ENCODE measurements around the gene PTDSS2. TPM values are rescaled to one million over a fixed set of nuclear protein-coding genes. Genes with fewer than 3 reads are reported as not detected.

The PTDSS2 gene
- total RNA-seq, 4 donors from 2014 or later: 23.9 to 58.3 (median 30.2) TPM

- H3K27ac ChIP-seq (replicated peaks in 1 of 4): no peak overlapping the region
- no peak overlapping the region for H3K4me3 ChIP-seq
- WGBS: 80% methylated on average over 2 of the region's 16 CpGs
- intact Hi-C loops (cut with DNase I): no loop called here
- H3K4me1 ChIP-seq: peaks cover 3 to 15% (median 9%) of the 10 kb centered on the region in 4 donors
- no peaks in the 10 kb centered on the region for H3K36me3 ChIP-seq
- H3K27me3 ChIP-seq: peaks cover 0 to 68% (median 10%) of the 10 kb centered on the region in 4 donors
- TF ChIP-seq POLR2AphosphoS5 (IDR thresholded peaks at IDR 0.05): no peak
- TF ChIP-seq CTCF (IDR thresholded peaks at IDR 0.05): no peak
- no peak for DNase-seq (ENCODE audit: extremely low spot score)
- no peaks in the 10 kb centered on the region for H3K9me3 ChIP-seq
Measured at GRCh38 chr11:442611-443081, 7.4 kb upstream of the PTDSS2 start.

GRCh38 chr11:443542-444199 is 6.4 kb upstream of the PTDSS2 start:
- intact Hi-C loops (cut with DNase I): no loop called here
- Histone ChIP-seq H3K9me3 (no peaks in the 10 kb centered on the region), H3K36me3 (no peaks in the 10 kb centered on the region), H3K4me1 (peaks cover 7 to 22% (median 16%) of the 10 kb centered on the region in 4 donors), H3K4me3 (no peak overlapping the region), H3K27ac (replicated peaks in 1 of 4) (no peak overlapping the region), H3K27me3 (peaks cover 0 to 58% (median 10%) of the 10 kb centered on the region in 4 donors)
- no peak for DNase-seq (ENCODE audit: extremely low spot score)
- 75% methylated on average over 16 of the region's 16 CpGs for WGBS
- no peak for TF ChIP-seq CTCF (IDR thresholded peaks at IDR 0.05)
- no peak for TF ChIP-seq EP300 (IDR thresholded peaks at IDR 0.05)
- TF ChIP-seq POLR2A (IDR thresholded peaks at IDR 0.05; ENCODE audit: low read depth): no peak
- no peak for TF ChIP-seq POLR2AphosphoS5 (IDR thresholded peaks at IDR 0.05)

- WGBS: 38% methylated on average over 12 of the region's 12 CpGs
- DNase-seq (ENCODE audit: extremely low spot score): no peak
- Histone ChIP-seq H3K36me3 (no peaks in the 10 kb centered on the region), H3K4me3 (no peak overlapping the region), H3K9me3 (no peaks in the 10 kb centered on the region), H3K27me3 (peaks cover 0 to 50% (median 10%) of the 10 kb centered on the region in 4 donors), H3K27ac (replicated peaks in 1 of 4) (no peak overlapping the region), H3K4me1 (peaks cover 16 to 31% (median 25%) of the 10 kb centered on the region in 4 donors)
- intact Hi-C loops (cut with DNase I): no loop called here
- TF ChIP-seq CTCF (IDR thresholded peaks at IDR 0.05) (no peak), POLR2AphosphoS5 (IDR thresholded peaks at IDR 0.05) (no peak), EP300 (IDR thresholded peaks at IDR 0.05) (no peak)
Measured at GRCh38 chr11:444396-445144, 5.5 kb upstream of the PTDSS2 start.

- intact Hi-C loops (cut with DNase I): no loop called here
- TF ChIP-seq POLR2AphosphoS5 (IDR thresholded peaks at IDR 0.05): no peak
- no peak for TF ChIP-seq POLR2A (IDR thresholded peaks at IDR 0.05; ENCODE audit: low read depth)
- TF ChIP-seq EP300 (IDR thresholded peaks at IDR 0.05): no peak
- TF ChIP-seq CTCF (IDR thresholded peaks at IDR 0.05): no peak
- Histone ChIP-seq H3K36me3 (no peaks in the 10 kb centered on the region), H3K27me3 (peaks cover 0 to 36% (median 8%) of the 10 kb centered on the region in 4 donors), H3K4me3 (no peak overlapping the region), H3K9me3 (no peaks in the 10 kb centered on the region), H3K27ac (replicated peaks in 1 of 4) (no peak overlapping the region), H3K4me1 (peaks cover 20 to 38% (median 33%) of the 10 kb centered on the region in 4 donors)
- WGBS: 67% methylated on average over 9 of the region's 20 CpGs
- no peak for DNase-seq (ENCODE audit: extremely low spot score)
Measured at GRCh38 chr11:445765-446588, 4.1 kb upstream of the PTDSS2 start.
